ENCODE measurements around the gene HTD2.
"Not testable (repeated sequence)": the region's sequence is repeated elsewhere in the genome, so short reads cannot be mapped to it uniquely, and the experiment has no call there.

Gene HTD2

DNA sequence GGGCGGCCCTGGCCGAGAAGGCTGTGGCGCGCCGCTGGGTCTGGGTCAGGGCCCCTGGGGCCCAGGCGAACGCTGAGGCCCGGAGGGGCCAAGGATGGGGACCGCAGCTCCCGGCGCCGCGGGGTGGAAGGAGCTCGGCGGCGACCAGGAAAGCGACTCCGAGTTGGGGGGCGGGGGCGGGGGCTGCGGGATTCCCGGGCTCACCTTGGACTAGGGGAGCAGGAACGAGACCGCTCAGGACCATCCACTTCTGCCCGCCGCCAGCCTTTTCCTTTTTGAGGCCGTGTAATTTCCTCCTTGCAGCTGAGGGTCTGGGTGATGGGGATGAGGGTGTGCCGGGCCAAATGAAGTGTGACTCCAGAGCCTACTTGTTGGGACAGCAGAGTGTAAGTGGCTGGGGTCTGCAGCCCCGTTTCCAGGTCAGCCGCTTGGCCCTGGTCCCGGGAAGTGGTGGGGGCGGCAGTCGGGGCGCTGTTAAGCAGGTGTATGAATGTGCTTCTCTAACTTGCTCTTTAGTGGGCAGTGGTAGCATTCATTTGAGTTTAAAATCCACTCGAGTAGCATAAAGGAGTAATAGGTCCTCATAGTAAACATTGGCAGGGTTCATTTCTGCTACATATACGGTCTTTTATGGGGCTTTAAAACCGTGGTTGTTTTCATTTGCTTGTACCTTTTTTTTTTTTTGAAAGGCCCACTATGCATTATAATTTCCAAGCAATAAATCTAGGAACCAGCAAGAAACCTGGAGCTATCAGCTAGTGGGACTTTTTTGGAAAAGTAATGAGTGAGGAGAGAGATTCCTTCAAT, 27.1 kb downstream of the HTD2 start:
- peak; percentile 27 for DNase-seq

GRCh38 chr3:58334013-58334321, 27.6 kb downstream of the HTD2 start:
- no peak for DNase-seq

DNA sequence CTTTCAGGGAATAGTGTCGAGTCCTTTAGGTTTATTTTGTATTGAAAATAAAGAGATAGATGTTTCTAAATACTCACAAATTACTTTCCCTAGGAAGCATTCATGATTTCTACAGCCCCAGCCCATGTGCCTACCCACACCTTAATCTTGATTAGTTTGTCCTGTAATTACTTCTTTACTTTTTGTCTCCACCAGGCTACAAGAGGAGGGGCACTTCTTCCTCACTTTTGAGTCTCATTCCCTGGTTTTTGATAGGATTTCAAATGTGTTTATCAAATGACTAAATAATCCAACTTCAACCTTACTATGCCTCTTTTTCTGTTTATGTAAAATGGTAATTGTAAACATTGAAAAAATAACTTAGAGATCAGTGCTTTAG, 28.2 kb downstream of the HTD2 start:
- DNase-seq: no peak

- DNase-seq: no peak
These were observed 29.3 kb downstream of the HTD2 start for GRCh38 chr3:58335652-58335947.

- DNase-seq: no peak
These were observed 30.0 kb downstream of the HTD2 start for GRCh38 chr3:58336135-58336882.

DNA sequence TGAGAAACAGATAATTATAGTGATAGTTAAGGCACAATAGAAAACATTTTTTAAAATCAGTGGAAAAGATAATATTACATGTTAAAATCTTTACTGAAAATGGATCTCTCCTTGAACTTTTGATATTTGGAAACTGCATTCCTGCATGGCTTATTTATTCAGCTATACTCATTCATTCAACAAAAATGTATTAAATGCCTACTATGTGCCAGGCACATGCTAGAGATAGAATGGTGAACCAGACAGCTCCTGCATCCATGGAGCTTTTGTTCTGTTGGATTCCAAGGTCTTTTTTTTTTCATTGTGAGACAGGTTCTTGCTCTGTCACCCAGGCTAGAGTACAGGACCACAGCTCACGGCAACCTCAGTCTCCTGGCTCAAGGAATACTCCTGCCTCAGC, 30.9 kb downstream of the HTD2 start:
- DNase-seq: no peak

GRCh38 chr3:58339146-58339545, 32.8 kb downstream of the HTD2 start:
- not testable (repeated sequence) for DNase-seq

- DNase-seq: no peak
These were observed 34.4 kb downstream of the HTD2 start for GRCh38 chr3:58340594-58341244.

- DNase-seq: no peak
These were observed 35.1 kb downstream of the HTD2 start for GRCh38 chr3:58341376-58341775.

DNA sequence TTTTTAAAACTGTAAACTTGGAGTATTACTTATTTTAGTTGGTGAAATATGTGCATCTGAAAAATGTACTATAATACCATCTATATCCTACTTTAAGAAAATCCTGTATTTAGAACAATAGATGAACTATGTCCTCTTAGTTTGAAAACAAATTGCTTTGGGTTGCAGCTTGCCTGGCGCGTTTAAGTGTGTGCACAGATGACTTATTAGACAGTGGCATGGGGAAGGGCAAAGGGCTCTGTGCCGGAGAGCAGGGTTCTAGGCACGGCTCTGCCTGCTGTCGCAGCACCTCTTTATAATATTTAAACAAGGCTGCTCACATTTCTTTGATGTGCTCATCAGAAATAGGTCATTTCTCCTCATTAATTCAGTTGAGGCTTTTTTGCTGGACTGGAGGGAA, 36.4 kb downstream of the HTD2 start:
- no peak for DNase-seq

DNA sequence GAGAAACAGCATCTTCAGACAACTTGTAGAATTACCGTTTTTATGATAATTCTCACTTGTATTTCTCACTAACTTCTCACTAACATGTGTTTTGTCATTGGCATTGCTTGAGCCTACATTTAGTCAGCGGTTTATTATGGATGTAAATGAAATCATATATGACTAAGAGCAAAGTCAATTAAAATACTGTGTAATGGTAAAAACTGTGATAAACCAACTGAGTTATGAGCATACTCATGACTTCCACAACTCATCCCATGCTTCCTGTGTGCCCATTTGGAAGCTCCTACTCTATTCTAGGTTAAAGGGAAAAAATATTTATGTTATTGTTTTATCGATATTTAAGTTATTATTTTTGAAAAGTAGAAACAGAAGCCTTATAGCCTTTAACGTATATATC, 39.1 kb downstream of the HTD2 start:
- no peak for DNase-seq

- DNase-seq: no peak
These were observed 40.0 kb downstream of the HTD2 start for GRCh38 chr3:58346368-58346767.

DNA sequence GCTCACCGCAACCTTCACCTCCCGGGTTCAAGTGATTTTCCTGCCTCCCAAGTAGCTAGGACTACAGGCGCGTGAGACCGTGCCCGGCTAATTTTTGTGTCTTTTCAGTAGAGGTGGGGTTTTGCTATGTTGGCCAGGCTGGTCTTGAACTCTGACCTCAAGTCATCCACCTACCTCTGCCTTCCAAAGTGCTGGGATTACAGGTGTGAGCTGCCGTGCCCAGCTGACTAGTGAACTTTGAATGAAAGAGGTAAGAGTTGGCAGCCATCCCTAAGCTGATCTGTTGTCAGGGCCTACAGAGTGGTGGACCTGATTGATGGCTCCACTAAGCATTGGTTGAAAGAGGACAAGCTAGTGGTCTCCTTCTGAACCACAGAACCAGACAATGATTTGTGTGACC, 41.7 kb downstream of the HTD2 start:
- DNase-seq: no peak

DNA sequence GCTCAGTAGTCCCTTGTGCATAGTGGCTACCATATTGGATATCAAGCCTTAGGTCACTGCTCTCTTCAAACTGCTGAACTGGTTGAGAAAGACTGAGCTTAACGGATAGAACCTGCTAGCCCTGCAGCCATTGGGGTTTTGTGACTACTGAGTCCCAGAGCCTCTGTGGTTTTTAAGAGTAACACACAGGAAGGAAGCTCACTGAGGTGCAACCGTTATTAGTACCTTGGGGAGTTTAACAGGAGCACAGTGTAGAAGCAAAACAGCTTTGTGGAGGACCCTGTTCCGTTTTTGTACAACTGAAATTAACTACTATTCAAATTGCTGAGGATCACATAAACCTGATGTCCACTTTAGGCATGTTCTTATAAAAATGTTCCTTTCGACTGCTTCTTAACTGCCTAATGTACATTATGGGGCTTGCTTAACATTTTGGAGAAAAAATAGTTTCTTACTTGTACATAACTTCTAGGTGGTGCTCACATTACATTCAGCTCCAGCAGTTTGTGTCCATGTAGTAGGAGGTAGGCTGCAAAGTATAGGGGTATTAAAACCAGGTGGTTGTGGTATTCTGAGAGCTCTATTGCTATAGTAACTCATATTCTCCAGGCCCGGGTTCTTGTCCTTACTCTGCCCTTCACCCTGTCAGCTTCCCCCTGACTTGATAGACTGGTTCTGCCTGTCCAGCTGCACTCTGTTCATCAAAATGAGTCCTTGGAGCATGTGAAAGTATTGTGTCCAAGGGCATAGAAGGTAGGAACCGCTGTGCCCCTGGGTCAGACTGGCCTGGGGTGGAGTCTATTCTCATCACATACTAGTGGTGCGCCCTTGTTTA, 43.7 kb downstream of the HTD2 start:
- no peak for DNase-seq

DNA sequence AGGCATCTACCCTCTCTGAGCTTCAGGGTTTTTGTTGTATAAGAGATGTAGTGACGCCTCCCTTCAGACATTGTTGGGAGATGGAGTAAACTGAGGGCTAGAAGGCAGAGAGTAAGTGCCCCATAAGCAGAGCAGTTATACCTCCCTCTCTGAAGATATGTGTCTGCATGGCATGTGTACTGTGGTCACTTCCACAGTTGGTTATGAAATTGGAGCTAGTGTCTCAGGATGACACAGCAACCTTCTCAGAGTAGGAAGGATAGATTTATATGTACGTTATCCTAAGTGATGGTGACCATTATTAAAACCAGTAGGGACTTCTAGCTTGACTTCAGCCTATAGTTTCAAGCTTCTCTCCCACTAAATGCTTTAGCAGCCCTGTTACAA, 44.3 kb downstream of the HTD2 start:
- no peak for DNase-seq

- no peak for DNase-seq
These were observed 45.6 kb downstream of the HTD2 start for GRCh38 chr3:58351920-58352319.

GRCh38 chr3:58352626-58353025, 46.3 kb downstream of the HTD2 start:
- DNase-seq: no peak

- no peak for DNase-seq
These were observed 47.6 kb downstream of the HTD2 start for GRCh38 chr3:58353722-58354553.

DNA sequence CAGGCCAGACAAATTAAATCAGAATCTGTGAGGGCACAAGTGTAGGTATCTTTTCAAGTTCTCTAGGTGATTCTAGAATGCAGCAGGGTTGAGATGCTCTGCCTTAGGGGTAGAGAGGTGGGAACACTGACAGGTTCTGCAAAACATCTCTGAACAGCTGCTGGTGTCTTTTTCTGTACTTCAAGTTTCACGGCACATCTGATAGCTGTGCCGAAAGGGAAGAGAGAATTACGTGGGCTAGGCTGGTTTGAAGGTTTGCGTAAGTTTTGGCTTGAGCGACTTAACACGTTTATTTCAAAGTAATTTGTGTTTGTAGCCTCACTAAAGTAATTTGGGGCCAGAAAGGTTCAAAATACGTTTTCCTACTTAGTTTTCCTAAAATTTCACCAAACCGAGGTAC, 48.9 kb downstream of the HTD2 start:
- no peak for DNase-seq

DNA sequence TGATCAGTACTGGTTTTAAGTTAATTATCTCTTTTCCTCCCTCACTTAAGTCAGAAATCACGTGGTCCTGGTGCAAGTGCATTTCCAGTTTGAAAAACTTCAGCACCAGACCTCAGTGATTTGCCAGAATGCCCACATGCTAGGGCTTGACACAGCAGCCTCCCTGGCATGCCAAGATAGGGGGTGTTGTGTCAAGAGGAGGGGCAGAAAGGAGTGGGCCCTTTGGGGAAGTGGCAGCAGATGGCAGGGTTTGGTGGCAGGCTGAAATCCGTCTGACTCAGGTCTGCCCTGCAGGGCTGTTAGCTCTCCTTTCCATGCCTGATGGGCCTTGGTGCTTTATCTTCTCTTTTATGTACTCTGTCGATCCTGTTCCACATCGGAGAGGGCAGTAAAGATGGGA, 49.7 kb downstream of the HTD2 start:
- DNase-seq: no peak

DNA sequence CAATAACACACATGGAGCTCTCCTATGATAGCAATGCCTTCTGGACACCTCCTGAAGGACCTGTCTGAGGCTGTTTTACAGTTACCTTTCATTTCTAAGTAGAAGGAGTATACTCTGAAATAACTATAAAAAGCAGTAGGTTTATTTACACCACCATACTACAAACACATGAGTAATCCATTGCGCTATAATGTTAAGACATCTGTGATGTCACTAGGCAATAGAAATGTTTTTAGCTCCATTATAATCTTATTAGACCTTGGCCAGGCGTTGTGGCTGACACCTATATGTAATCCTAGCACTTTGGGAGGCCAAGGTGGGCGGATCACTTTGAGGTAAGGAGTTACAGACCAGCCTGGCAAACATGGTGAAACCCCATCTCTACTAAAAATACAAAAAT, 51.1 kb downstream of the HTD2 start:
- no peak for DNase-seq

GRCh38 chr3:58358092-58358491, 51.8 kb downstream of the HTD2 start:
- no peak for DNase-seq

GRCh38 chr3:58358808-58359207, 52.5 kb downstream of the HTD2 start:
- no peak for DNase-seq
